ENCODE measurements around the gene MALT1.

Gene MALT1

DNA sequence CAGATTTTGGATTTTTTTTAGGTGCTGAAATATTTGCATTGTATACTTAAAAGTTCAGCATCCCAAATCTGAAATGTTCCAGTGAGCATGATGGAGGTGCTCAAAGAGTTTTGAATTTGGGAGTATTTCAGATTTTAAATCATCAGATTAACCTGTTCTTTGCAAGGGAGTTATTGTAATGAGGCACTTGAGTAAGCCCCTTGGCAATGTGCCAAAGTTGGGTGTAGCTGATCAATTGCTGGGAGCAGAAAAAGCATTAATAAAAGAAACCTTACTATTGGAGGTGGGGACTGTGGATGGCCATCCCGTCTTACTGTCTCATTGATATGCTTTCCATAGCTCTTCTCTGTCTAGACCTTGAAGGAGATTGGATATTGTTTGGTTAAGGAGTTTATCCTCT lies 28.3 kb downstream of the MALT1 start:
- Histone ChIP-seq H3K27ac (ENCODE audit: low read length) (no peak overlapping the region), H3K4me3 (ENCODE audit: low read length) (no peak overlapping the region), H3F3A (ENCODE audit: insufficient read depth, low read length) (no peaks in the 10 kb centered on the region), H3K9ac (ENCODE audit: low read length) (no peak overlapping the region), H3K4me1 (ENCODE audit: low read length) (no peaks in the 10 kb centered on the region), H2AFZ (ENCODE audit: low read length) (no peak overlapping the region), H3K9me2 (replicated peaks; ENCODE audit: insufficient read depth, low read length) (no peaks in the 10 kb centered on the region), H3K36me3 (replicated peaks; ENCODE audit: insufficient read depth, low read length) (peaks cover 14% of the 10 kb centered on the region; the same call in 1 of the 2 replicates), H3K9me3 (replicated peaks; ENCODE audit: insufficient read depth, low read length) (no peaks in the 10 kb centered on the region), H3K27me3 (replicated peaks; ENCODE audit: insufficient read depth, low read length) (no peaks in the 10 kb centered on the region), H4K20me1 (ENCODE audit: insufficient read depth, low read length) (no peaks in the 10 kb centered on the region), H3K4me2 (ENCODE audit: low read depth, low read length) (no peak overlapping the region), H3K79me2 (ENCODE audit: low read length) (peaks cover 58% of the 10 kb centered on the region)
- TF ChIP-seq EZH2 (optimal IDR thresholded peaks at IDR 0.05; ENCODE audit: low read depth, low read length), result no peak
- TF ChIP-seq, protein P1, sequence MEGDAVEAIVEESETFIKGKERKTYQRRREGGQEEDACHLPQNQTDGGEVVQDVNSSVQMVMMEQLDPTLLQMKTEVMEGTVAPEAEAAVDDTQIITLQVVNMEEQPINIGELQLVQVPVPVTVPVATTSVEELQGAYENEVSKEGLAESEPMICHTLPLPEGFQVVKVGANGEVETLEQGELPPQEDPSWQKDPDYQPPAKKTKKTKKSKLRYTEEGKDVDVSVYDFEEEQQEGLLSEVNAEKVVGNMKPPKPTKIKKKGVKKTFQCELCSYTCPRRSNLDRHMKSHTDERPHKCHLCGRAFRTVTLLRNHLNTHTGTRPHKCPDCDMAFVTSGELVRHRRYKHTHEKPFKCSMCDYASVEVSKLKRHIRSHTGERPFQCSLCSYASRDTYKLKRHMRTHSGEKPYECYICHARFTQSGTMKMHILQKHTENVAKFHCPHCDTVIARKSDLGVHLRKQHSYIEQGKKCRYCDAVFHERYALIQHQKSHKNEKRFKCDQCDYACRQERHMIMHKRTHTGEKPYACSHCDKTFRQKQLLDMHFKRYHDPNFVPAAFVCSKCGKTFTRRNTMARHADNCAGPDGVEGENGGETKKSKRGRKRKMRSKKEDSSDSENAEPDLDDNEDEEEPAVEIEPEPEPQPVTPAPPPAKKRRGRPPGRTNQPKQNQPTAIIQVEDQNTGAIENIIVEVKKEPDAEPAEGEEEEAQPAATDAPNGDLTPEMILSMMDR (IDR thresholded peaks at IDR 0.05; ENCODE audit: low read length), result no peak
- no peak for TF ChIP-seq EZH2phosphoT487 (IDR thresholded peaks at IDR 0.05; ENCODE audit: low read length)
- DNase-seq, result no peak

DNA sequence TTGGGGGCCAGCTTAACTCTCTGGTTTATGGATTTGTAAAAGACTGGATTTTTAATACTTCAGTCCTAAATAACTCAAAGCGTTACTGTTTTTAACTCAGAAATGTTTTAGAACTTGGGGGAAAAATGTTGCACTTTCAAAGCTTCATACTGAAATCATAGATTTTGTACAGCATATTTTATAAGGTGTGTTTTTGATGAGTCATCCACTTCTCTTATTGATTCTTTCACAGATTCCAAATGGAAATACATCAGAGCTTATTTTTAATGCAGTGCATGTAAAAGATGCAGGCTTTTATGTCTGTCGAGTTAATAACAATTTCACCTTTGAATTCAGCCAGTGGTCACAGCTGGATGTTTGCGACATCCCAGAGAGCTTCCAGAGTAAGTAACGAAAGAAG lies 28.9 kb downstream of the MALT1 start:
- DNase-seq, result no peak
- H3K4me1 ChIP-seq (ENCODE audit: low read length), result no peaks in the 10 kb centered on the region
- no peaks in the 10 kb centered on the region for H3F3A ChIP-seq (ENCODE audit: insufficient read depth, low read length)
- no peaks in the 10 kb centered on the region for H3K9me2 ChIP-seq (replicated peaks; ENCODE audit: insufficient read depth, low read length)
- no peaks in the 10 kb centered on the region for H3K9me3 ChIP-seq (replicated peaks; ENCODE audit: insufficient read depth, low read length)
- TF ChIP-seq EZH2 (optimal IDR thresholded peaks at IDR 0.05; ENCODE audit: low read depth, low read length) (no peak), EZH2phosphoT487 (IDR thresholded peaks at IDR 0.05; ENCODE audit: low read length) (no peak)
- TF ChIP-seq, protein P1 (IDR thresholded peaks at IDR 0.05; ENCODE audit: low read length), result no peak
- peaks cover 13% of the 10 kb centered on the region; the same call in 1 of the 2 replicates for H3K36me3 ChIP-seq (replicated peaks; ENCODE audit: insufficient read depth, low read length)
- peaks cover 55% of the 10 kb centered on the region for H3K79me2 ChIP-seq (ENCODE audit: low read length)
- no peak overlapping the region for H2AFZ ChIP-seq (ENCODE audit: low read length)
- H3K27me3 ChIP-seq (replicated peaks; ENCODE audit: insufficient read depth, low read length), result no peaks in the 10 kb centered on the region
- no peak overlapping the region for H3K4me3 ChIP-seq (ENCODE audit: low read length)
- no peaks in the 10 kb centered on the region for H4K20me1 ChIP-seq (ENCODE audit: insufficient read depth, low read length)
- no peak overlapping the region for H3K4me2 ChIP-seq (ENCODE audit: low read depth, low read length)
- H3K9ac ChIP-seq (ENCODE audit: low read length), result no peak overlapping the region
- H3K27ac ChIP-seq (ENCODE audit: low read length), result no peak overlapping the region

DNA sequence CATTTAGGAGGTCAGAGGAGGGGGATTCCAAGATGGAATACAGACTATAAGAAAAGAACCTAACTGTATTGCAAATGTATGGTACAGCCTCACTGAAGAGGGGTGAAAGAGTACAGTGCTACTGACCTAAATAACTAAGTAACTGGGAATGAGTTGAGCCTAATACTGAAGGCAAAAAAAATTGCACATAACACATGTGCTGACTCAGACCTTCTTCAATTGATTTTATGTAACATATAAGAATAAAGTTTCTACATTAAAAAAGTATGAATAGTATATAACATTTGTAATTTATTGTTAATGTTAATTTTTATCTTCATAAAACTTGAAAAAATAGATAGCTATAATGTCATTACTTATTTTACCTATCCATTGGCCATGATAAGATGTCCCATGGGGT lies 41.7 kb downstream of the MALT1 start:
- no peaks in the 10 kb centered on the region for H3K27me3 ChIP-seq (replicated peaks; ENCODE audit: insufficient read depth, low read length)
- H2AFZ ChIP-seq (ENCODE audit: low read length), result no peak overlapping the region
- H3K9me2 ChIP-seq (replicated peaks; ENCODE audit: insufficient read depth, low read length), result no peaks in the 10 kb centered on the region
- no peak overlapping the region for H3K4me3 ChIP-seq (ENCODE audit: low read length)
- no peaks in the 10 kb centered on the region for H4K20me1 ChIP-seq (ENCODE audit: insufficient read depth, low read length)
- H3K9me3 ChIP-seq (replicated peaks; ENCODE audit: insufficient read depth, low read length), result no peaks in the 10 kb centered on the region
- no peak overlapping the region for H3K27ac ChIP-seq (ENCODE audit: low read length)
- peaks cover 1% of the 10 kb centered on the region; the same call in 1 of the 2 replicates for H3K36me3 ChIP-seq (replicated peaks; ENCODE audit: insufficient read depth, low read length)
- peaks cover 3% of the 10 kb centered on the region; the same call in 1 of the 2 replicates for H3K79me2 ChIP-seq (ENCODE audit: low read length)
- H3K4me1 ChIP-seq (ENCODE audit: low read length), result no peaks in the 10 kb centered on the region
- TF ChIP-seq EZH2 (optimal IDR thresholded peaks at IDR 0.05; ENCODE audit: low read depth, low read length) (no peak), EZH2phosphoT487 (IDR thresholded peaks at IDR 0.05; ENCODE audit: low read length) (no peak)
- TF ChIP-seq, protein P1 (IDR thresholded peaks at IDR 0.05; ENCODE audit: low read length), result no peak
- no peak for DNase-seq
- no peak overlapping the region for H3K9ac ChIP-seq (ENCODE audit: low read length)
- no peak overlapping the region for H3K4me2 ChIP-seq (ENCODE audit: low read depth, low read length)
- no peaks in the 10 kb centered on the region for H3F3A ChIP-seq (ENCODE audit: insufficient read depth, low read length)
